Measurements from ENCODE around the gene RYR1.

DNA sequence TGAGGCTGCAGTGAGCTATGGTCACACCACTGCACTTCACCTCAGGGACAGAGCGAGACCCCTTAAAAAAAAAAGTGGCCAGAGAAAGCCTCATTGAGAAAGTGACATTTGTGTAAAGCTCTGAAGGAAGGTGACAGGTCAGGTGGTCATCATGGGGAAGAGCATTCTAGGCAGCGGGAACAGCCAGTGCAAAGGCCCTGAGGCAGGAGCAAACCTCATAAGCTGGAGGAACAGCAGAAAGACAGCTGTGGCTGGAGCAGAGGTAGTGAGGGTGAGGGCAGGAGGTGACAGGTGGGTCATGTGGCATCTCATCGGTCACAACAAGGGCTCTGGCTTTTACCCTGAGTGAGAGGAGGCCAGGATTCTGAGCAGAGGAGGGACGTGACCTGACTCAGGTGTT is 64.4 kb downstream of the RYR1 start:
- TF ChIP-seq, protein P1, sequence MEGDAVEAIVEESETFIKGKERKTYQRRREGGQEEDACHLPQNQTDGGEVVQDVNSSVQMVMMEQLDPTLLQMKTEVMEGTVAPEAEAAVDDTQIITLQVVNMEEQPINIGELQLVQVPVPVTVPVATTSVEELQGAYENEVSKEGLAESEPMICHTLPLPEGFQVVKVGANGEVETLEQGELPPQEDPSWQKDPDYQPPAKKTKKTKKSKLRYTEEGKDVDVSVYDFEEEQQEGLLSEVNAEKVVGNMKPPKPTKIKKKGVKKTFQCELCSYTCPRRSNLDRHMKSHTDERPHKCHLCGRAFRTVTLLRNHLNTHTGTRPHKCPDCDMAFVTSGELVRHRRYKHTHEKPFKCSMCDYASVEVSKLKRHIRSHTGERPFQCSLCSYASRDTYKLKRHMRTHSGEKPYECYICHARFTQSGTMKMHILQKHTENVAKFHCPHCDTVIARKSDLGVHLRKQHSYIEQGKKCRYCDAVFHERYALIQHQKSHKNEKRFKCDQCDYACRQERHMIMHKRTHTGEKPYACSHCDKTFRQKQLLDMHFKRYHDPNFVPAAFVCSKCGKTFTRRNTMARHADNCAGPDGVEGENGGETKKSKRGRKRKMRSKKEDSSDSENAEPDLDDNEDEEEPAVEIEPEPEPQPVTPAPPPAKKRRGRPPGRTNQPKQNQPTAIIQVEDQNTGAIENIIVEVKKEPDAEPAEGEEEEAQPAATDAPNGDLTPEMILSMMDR (IDR thresholded peaks at IDR 0.05) = no peak
- no peak for TF ChIP-seq POLR2A (IDR thresholded peaks at IDR 0.05)

All from thyroid gland (tissue), 4 donors.